Measurements from ENCODE around the gene BMI1.

DNA sequence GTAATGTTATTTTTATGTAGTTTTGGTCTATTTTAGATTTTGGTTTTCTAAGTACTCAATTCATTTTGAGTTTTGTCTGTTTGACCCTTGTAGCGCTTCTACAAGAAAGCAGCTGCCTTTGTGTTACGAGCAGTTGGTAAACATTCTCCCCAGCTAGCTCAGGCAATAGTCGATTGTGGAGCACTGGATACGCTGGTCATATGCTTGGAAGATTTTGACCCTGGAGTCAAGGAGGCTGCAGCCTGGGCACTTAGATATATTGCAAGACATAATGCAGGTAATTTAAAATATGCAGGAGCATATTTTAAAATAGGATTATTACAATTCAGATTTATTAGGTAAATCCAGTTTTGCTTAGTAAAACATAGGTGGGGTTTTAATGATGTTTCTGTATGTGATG is 47.5 kb downstream of the BMI1 start:
- TF ChIP-seq, protein P1, sequence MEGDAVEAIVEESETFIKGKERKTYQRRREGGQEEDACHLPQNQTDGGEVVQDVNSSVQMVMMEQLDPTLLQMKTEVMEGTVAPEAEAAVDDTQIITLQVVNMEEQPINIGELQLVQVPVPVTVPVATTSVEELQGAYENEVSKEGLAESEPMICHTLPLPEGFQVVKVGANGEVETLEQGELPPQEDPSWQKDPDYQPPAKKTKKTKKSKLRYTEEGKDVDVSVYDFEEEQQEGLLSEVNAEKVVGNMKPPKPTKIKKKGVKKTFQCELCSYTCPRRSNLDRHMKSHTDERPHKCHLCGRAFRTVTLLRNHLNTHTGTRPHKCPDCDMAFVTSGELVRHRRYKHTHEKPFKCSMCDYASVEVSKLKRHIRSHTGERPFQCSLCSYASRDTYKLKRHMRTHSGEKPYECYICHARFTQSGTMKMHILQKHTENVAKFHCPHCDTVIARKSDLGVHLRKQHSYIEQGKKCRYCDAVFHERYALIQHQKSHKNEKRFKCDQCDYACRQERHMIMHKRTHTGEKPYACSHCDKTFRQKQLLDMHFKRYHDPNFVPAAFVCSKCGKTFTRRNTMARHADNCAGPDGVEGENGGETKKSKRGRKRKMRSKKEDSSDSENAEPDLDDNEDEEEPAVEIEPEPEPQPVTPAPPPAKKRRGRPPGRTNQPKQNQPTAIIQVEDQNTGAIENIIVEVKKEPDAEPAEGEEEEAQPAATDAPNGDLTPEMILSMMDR (IDR thresholded peaks at IDR 0.05): no peak
- TF ChIP-seq POLR2A (IDR thresholded peaks at IDR 0.05): no peak

All from Peyer's patch (tissue), 4 donors.